ENCODE results near the gene XNDC1N. TPM values are rescaled to one million over a fixed set of nuclear protein-coding genes. Genes with fewer than 3 reads are reported as not detected.

The XNDC1N gene
- total RNA-seq, 1 experiment from 2014 or later, result 15.8 TPM

DNA sequence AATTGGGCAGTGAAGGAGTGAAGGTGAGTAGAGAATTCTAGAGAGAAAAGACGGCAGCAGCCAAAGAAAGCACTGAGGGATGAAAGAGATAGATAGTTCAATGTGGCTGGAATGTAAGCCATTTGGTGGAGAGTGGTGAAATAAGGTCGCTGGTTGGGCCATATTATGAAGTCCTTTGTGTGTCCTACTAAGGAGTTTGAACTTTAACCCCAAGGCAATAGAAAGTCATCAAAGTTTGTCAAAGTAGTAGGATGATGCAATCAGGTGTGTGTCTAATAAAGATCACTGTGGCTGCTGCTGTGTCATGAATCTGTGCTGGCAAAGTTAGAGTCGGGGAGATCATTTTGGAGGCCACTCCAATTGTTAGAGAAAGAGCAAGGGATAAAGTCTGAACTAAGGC lies 19.1 kb upstream of the XNDC1N start:
- H3K36me3 ChIP-seq (ENCODE audit: insufficient read depth, low read length, poor library complexity, severe bottlenecking), result no peaks in the 10 kb centered on the region
- no peak overlapping the region for H3K27ac ChIP-seq (ENCODE audit: low read depth, low read length, poor library complexity, severe bottlenecking)
- POLR2A ChIA-PET (ENCODE audit: low non-redundant PET), result no interaction called here
- H3K4me3 ChIP-seq (ENCODE audit: low read depth, low read length, poor library complexity, severe bottlenecking), result no peak overlapping the region
- CTCF ChIA-PET, result no interaction called here
- H3K9me3 ChIP-seq (ENCODE audit: low read depth, low read length, poor library complexity, severe bottlenecking), result no peaks in the 10 kb centered on the region
- BruUV-seq (replicated peaks), result no TSS peak
- H3K4me1 ChIP-seq (ENCODE audit: insufficient read depth, low read length, poor library complexity, severe bottlenecking), result no peaks in the 10 kb centered on the region
- TF ChIP-seq, protein P1, sequence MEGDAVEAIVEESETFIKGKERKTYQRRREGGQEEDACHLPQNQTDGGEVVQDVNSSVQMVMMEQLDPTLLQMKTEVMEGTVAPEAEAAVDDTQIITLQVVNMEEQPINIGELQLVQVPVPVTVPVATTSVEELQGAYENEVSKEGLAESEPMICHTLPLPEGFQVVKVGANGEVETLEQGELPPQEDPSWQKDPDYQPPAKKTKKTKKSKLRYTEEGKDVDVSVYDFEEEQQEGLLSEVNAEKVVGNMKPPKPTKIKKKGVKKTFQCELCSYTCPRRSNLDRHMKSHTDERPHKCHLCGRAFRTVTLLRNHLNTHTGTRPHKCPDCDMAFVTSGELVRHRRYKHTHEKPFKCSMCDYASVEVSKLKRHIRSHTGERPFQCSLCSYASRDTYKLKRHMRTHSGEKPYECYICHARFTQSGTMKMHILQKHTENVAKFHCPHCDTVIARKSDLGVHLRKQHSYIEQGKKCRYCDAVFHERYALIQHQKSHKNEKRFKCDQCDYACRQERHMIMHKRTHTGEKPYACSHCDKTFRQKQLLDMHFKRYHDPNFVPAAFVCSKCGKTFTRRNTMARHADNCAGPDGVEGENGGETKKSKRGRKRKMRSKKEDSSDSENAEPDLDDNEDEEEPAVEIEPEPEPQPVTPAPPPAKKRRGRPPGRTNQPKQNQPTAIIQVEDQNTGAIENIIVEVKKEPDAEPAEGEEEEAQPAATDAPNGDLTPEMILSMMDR (conservative IDR thresholded peaks at IDR 0.05; ENCODE audit: low read depth, low read length), result no peak
- TF ChIP-seq EZH2 (IDR thresholded peaks at IDR 0.05; ENCODE audit: borderline replicate concordance, low read depth, low read length, poor library complexity, severe bottlenecking), result no peak
- DNase-seq (ENCODE audit: low spot score), result no peak
- H3K27me3 ChIP-seq (replicated peaks; ENCODE audit: insufficient read depth, low read depth, low read length, poor library complexity), result no peaks in the 10 kb centered on the region
- intact Hi-C loops (cut with micrococcal nuclease; ENCODE audit: unreplicated experiment), result no loop called here

DNA sequence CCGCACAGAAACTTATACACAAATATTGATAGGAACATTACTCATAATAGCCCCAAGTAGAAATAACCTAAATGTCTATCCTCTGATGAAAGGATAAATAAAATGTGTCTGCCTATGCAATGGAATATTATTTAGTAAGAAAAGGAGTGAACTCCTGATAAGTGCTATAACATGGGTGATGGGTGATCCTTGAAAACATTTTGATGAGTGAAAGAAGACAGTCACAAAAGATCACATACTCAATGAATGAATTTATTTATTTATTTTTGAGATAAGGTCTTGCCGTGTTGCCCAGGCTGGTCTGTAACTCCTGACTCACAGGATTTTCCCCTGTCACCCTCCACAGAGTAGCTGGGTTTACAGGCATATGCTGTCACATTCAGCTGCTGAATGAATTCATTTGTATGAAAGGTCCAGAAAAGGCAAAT lies 17.8 kb upstream of the XNDC1N start:
- H3K9me3 ChIP-seq (ENCODE audit: low read depth, low read length, poor library complexity, severe bottlenecking), result no peaks in the 10 kb centered on the region
- CTCF ChIA-PET, result no interaction called here
- POLR2A ChIA-PET (ENCODE audit: low non-redundant PET), result interaction anchor here (0.6 kb wide), 1 partner anchor 9 kb away, joined by 4 read pairs; no protein-coding TSS in a partner anchor
- H3K4me1 ChIP-seq (ENCODE audit: insufficient read depth, low read length, poor library complexity, severe bottlenecking), result no peaks in the 10 kb centered on the region
- no peaks in the 10 kb centered on the region for H3K36me3 ChIP-seq (ENCODE audit: insufficient read depth, low read length, poor library complexity, severe bottlenecking)
- BruUV-seq (replicated peaks), result no TSS peak
- DNase-seq (ENCODE audit: low spot score), result no peak
- no peak overlapping the region for H3K4me3 ChIP-seq (ENCODE audit: low read depth, low read length, poor library complexity, severe bottlenecking)
- TF ChIP-seq EZH2 (IDR thresholded peaks at IDR 0.05; ENCODE audit: borderline replicate concordance, low read depth, low read length, poor library complexity, severe bottlenecking), result no peak
- TF ChIP-seq, protein P1 (conservative IDR thresholded peaks at IDR 0.05; ENCODE audit: low read depth, low read length), result no peak
- H3K27ac ChIP-seq (ENCODE audit: low read depth, low read length, poor library complexity, severe bottlenecking), result no peak overlapping the region
- no peaks in the 10 kb centered on the region for H3K27me3 ChIP-seq (replicated peaks; ENCODE audit: insufficient read depth, low read depth, low read length, poor library complexity)
- intact Hi-C loops (cut with micrococcal nuclease; ENCODE audit: unreplicated experiment), result no loop called here

DNA sequence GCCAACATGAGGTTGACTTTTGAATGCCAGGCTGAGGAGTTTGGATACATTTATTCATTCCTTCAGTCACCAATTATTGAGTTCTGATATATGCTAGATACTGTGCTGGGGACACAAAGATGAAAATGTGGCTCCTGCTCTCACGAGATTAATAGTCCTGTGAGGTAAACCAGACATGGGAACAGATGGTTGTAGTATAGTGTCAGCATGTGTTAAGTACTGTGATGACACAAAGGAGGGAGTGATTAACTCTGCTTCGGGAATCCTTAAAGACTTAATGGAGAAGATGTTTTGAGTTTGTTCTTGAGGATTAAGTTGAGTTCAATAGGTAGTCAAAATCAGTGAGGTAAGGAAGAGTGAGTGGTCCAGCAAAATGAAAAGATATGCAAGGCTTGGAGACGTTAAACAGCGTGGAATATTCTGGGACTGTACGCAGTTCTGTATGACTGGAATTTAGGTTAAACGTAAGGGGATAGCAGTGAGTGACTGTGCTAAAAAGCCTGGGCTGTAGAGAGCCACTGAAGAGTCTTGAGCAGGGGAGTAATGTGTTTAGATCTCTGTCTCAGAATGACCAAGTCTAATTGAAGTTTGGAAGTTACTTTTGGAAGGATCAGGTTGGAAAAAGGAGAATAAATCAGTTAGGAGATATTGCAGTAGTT lies 12.3 kb upstream of the XNDC1N start:
- no peak overlapping the region for H3K27ac ChIP-seq (ENCODE audit: low read depth, low read length, poor library complexity, severe bottlenecking)
- no TSS peak for BruUV-seq (replicated peaks)
- TF ChIP-seq EZH2 (IDR thresholded peaks at IDR 0.05; ENCODE audit: borderline replicate concordance, low read depth, low read length, poor library complexity, severe bottlenecking), result no peak
- TF ChIP-seq, protein P1 (conservative IDR thresholded peaks at IDR 0.05; ENCODE audit: low read depth, low read length), result no peak
- no peaks in the 10 kb centered on the region for H3K36me3 ChIP-seq (ENCODE audit: insufficient read depth, low read length, poor library complexity, severe bottlenecking)
- DNase-seq (ENCODE audit: low spot score), result no peak
- POLR2A ChIA-PET (ENCODE audit: low non-redundant PET), result no interaction called here
- no peaks in the 10 kb centered on the region for H3K27me3 ChIP-seq (replicated peaks; ENCODE audit: insufficient read depth, low read depth, low read length, poor library complexity)
- H3K9me3 ChIP-seq (ENCODE audit: low read depth, low read length, poor library complexity, severe bottlenecking), result no peaks in the 10 kb centered on the region
- H3K4me3 ChIP-seq (ENCODE audit: low read depth, low read length, poor library complexity, severe bottlenecking), result no peak overlapping the region
- CTCF ChIA-PET, result no interaction called here
- intact Hi-C loops (cut with micrococcal nuclease; ENCODE audit: unreplicated experiment), result no loop called here
- H3K4me1 ChIP-seq (ENCODE audit: insufficient read depth, low read length, poor library complexity, severe bottlenecking), result no peaks in the 10 kb centered on the region

All from A673 (cell line).